ENCODE results near the gene RNF157.
A peak's percentile ranks its signal among the peaks of the same experiment; 100 is the strongest.

RNF157 gene

DNA sequence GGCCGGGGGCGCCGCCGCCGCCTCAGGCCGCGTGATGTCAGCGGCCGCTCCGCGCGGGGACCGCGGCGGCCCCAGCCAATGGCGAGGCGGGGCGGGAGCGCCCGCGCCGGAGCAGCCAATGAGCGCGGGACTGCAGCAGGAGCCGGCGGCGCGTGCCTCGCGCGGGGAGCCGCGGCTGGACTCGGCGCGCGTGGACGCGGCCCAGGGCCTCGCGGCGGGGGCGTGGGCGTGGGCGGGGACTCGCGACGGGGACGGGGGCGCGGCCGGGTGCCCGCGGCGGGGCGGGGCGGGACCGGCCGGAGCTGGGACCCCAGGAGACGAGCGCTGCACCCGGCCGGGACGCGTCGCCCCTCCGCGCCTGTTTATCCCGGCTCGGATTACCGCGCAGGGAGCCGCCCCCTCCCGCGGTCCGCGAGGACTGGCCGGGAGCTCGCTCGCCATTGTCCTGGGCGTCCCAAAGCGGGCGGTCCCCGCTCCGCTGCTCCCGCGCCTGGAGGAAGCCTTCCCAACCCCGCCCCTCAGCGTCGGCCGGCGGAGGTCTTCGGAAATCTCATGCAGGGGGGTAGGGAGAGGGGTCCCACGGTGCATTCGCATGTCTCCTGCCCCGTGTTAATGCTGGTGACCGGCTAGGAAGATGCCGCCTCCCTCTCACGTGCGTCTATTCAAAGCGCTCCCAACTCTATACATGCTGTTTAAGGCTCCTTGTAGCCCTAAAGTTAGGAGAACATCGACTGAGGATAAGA, at the start of gene RNF157:
Gene RNF157, minus strand, starts transcription at position 33 of the 743 bp plus-strand sequence. CDS start 253 bp downstream, outside the sequence.
- CTCF ChIA-PET: no interaction called here
- no peak for TF ChIP-seq LEF1 (IDR thresholded peaks at IDR 0.05; ENCODE audit: borderline replicate concordance)
- TF ChIP-seq, protein P1, sequence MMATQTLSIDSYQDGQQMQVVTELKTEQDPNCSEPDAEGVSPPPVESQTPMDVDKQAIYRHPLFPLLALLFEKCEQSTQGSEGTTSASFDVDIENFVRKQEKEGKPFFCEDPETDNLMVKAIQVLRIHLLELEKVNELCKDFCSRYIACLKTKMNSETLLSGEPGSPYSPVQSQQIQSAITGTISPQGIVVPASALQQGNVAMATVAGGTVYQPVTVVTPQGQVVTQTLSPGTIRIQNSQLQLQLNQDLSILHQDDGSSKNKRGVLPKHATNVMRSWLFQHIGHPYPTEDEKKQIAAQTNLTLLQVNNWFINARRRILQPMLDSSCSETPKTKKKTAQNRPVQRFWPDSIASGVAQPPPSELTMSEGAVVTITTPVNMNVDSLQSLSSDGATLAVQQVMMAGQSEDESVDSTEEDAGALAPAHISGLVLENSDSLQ (IDR thresholded peaks at IDR 0.05): no peak
- no peak for TF ChIP-seq BHLHE40 (IDR thresholded peaks at IDR 0.05; ENCODE audit: borderline replicate concordance)
- peak; percentile 20; the same call in 1 of the 2 replicates for TF ChIP-seq FOXM1 (IDR thresholded peaks at IDR 0.05; ENCODE audit: borderline replicate concordance)
- TF ChIP-seq FOXA1 (IDR thresholded peaks at IDR 0.05): no peak
- peak; percentile 90 for TF ChIP-seq L3MBTL2 (conservative IDR thresholded peaks at IDR 0.05)
- TF ChIP-seq ELF4 (IDR thresholded peaks at IDR 0.05): no peak
- no peak for TF ChIP-seq TARDBP (IDR thresholded peaks at IDR 0.05)
- TF ChIP-seq HDGF (IDR thresholded peaks at IDR 0.05; ENCODE audit: borderline replicate concordance): no peak
- TF ChIP-seq SP1 (IDR thresholded peaks at IDR 0.05): no peak
- TF ChIP-seq SUZ12 (IDR thresholded peaks at IDR 0.05): no peak
- peak; percentile 84 for DNase-seq (ENCODE audit: extremely low spot score)
- POLR2A ChIA-PET: interaction anchor here (1.1 to 4.3 kb wide), 6 partner anchors 11 to 99 kb away, joined by 3 to 24 read pairs (median 3); partner anchors contain the start of genes FOXJ1 and UBALD2

DNA sequence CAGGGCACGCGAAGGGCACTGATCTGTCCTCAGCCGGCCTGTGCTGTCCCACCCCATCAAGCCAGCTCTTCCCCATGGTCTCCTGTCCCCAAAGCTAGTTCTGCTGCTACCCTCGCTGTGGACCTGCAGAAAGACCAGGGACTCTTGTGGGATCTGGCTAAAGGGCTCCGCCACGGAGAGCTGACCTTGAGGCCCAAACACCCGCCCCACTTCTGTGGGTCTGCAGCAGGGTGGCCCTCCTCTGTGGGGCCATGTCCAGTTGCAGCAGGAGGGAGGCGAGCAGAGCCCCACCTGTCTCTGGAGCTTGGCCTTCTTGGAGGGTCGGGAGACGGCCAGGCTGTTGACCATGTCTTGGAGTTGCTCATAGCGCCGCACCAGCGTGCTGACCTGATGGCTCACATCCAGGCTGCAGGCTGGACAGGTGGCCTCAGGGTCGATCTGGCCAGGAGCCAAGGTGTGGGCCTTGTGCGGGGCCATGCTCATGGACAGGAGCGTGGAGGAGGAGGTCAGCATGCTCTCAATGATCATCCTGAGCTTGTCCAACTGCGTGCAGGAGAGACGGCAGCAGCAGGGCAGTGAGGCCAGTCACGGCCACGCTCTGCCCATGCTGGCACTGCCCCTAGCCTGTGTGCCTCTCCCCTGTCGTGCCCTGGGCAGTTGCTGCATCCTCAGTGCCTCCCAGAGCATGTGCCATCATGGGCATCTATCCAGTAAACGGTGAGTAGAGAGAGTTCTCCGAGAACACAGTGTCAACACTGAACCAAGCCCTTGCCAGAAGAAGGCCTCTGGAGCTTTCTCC, 41.5 kb upstream of the RNF157 start:
- no peak for DNase-seq (ENCODE audit: extremely low spot score)
- ChIA-PET CTCF (interaction anchor here (0.9 to 2.6 kb wide), 3 partner anchors 102 to 157 kb away, joined by 3 to 12 read pairs (median 3); no protein-coding TSS in a partner anchor), POLR2A (interaction anchor here (3.7 kb wide), 1 partner anchor 15 kb away, joined by 14 read pairs; no protein-coding TSS in a partner anchor)
- no peak for TF ChIP-seq NFRKB (IDR thresholded peaks at IDR 0.05)
- no peak for TF ChIP-seq FOXA1 (IDR thresholded peaks at IDR 0.05)
- no peak for TF ChIP-seq ARNT (IDR thresholded peaks at IDR 0.05)
- no peak for TF ChIP-seq ZNF384 (IDR thresholded peaks at IDR 0.05)
- no peak for TF ChIP-seq TARDBP (IDR thresholded peaks at IDR 0.05)
- TF ChIP-seq SP1 (IDR thresholded peaks at IDR 0.05): no peak
- no peak for TF ChIP-seq BHLHE40 (IDR thresholded peaks at IDR 0.05; ENCODE audit: borderline replicate concordance)
- TF ChIP-seq, protein P1 (IDR thresholded peaks at IDR 0.05): no peak
- no peak for TF ChIP-seq HDGF (IDR thresholded peaks at IDR 0.05; ENCODE audit: borderline replicate concordance)
- no peak for TF ChIP-seq CTBP1 (IDR thresholded peaks at IDR 0.05; ENCODE audit: borderline replicate concordance)
- TF ChIP-seq ELF4 (IDR thresholded peaks at IDR 0.05): no peak
- TF ChIP-seq FOXK2 (IDR thresholded peaks at IDR 0.05): no peak
- TF ChIP-seq LEF1 (IDR thresholded peaks at IDR 0.05; ENCODE audit: borderline replicate concordance): no peak
- TF ChIP-seq L3MBTL2 (conservative IDR thresholded peaks at IDR 0.05): no peak
- TF ChIP-seq FOXM1 (IDR thresholded peaks at IDR 0.05; ENCODE audit: borderline replicate concordance): no peak
- TF ChIP-seq SUZ12 (IDR thresholded peaks at IDR 0.05): no peak

DNA sequence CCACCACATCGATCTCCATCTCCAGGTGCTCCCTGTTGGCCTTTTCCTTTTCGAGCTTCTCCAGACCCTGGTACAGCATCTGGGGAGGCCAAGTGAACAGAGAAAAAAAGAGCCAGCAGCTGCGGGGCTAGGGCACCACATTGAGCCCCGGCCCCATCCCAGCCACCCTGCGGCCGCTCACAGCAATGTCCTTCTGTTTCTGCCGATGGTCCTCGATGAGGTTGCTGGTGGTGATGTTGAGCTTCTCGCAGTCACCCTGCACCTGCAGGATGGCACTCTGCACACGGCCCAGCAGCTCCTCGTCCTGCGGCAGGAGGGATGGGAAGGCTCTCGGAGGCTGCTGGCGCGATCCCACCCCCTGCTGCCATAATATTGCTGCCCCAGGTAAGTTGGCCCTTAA, 40.4 kb upstream of the RNF157 start:
- no peak for TF ChIP-seq LEF1 (IDR thresholded peaks at IDR 0.05; ENCODE audit: borderline replicate concordance)
- TF ChIP-seq, protein P1 (IDR thresholded peaks at IDR 0.05): no peak
- TF ChIP-seq HDGF (IDR thresholded peaks at IDR 0.05; ENCODE audit: borderline replicate concordance): no peak
- TF ChIP-seq ARNT (IDR thresholded peaks at IDR 0.05): no peak
- TF ChIP-seq SUZ12 (IDR thresholded peaks at IDR 0.05): no peak
- no peak for TF ChIP-seq FOXK2 (IDR thresholded peaks at IDR 0.05)
- no peak for TF ChIP-seq CTBP1 (IDR thresholded peaks at IDR 0.05; ENCODE audit: borderline replicate concordance)
- no peak for TF ChIP-seq L3MBTL2 (conservative IDR thresholded peaks at IDR 0.05)
- no peak for TF ChIP-seq ZNF384 (IDR thresholded peaks at IDR 0.05)
- no peak for TF ChIP-seq FOXM1 (IDR thresholded peaks at IDR 0.05; ENCODE audit: borderline replicate concordance)
- no peak for TF ChIP-seq FOXA1 (IDR thresholded peaks at IDR 0.05)
- TF ChIP-seq TARDBP (IDR thresholded peaks at IDR 0.05): no peak
- no peak for TF ChIP-seq SP1 (IDR thresholded peaks at IDR 0.05)
- TF ChIP-seq NFRKB (IDR thresholded peaks at IDR 0.05): no peak
- no peak for TF ChIP-seq BHLHE40 (IDR thresholded peaks at IDR 0.05; ENCODE audit: borderline replicate concordance)
- no peak for TF ChIP-seq ELF4 (IDR thresholded peaks at IDR 0.05)
- ChIA-PET POLR2A (interaction anchor here (1.2 to 3.7 kb wide), 2 partner anchors 12 to 13 kb away, joined by 3 to 14 read pairs; no protein-coding TSS in a partner anchor), CTCF (interaction anchor here (0.9 to 2.6 kb wide), 10 partner anchors 15 to 278 kb away, joined by 3 to 13 read pairs (median 4); no protein-coding TSS in a partner anchor)
- no peak for DNase-seq (ENCODE audit: extremely low spot score)

DNA sequence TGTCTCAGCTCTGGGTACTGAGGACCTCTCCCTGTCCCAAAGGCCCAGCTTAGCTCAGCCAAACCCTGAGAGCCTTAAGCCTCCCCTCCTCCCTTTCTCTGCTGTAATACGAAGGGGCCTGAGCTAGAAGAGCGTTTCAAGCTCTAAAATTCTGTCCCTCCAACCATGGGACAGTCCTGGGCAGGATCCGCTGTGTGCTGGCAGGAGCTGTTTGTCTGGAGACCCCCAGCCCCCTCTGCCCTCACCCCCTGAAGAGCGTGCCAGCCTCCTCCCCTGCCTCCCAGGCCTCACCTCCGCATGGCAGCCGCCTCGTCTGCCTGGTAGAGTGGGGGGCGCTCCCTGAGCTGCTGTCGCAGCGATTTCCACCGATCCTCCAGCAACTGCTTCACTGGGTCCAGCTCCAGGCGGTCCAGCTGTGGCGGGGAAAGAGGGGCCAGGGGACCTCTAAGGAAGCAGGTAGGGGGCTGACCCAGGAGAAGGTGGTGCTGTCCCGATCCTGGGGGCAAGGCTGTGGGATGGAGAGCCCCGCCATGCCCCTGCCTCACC, 39.5 kb upstream of the RNF157 start:
- DNase-seq (ENCODE audit: extremely low spot score): no peak
- POLR2A ChIA-PET: interaction anchor here (1.0 to 3.7 kb wide), 5 partner anchors 11 to 158 kb away, joined by 3 to 14 read pairs (median 3); partner anchors contain the start of gene UBALD2
- CTCF ChIA-PET: interaction anchor here (0.6 to 2.6 kb wide), 37 partner anchors 8 to 277 kb away, joined by 3 to 29 read pairs (median 4); partner anchors contain the start of gene EXOC7
- TF ChIP-seq SP1 (IDR thresholded peaks at IDR 0.05) (no peak), HDGF (IDR thresholded peaks at IDR 0.05; ENCODE audit: borderline replicate concordance) (no peak), TARDBP (IDR thresholded peaks at IDR 0.05) (no peak), CTBP1 (IDR thresholded peaks at IDR 0.05; ENCODE audit: borderline replicate concordance) (no peak), LEF1 (IDR thresholded peaks at IDR 0.05; ENCODE audit: borderline replicate concordance) (no peak), BHLHE40 (IDR thresholded peaks at IDR 0.05; ENCODE audit: borderline replicate concordance) (no peak), ARNT (IDR thresholded peaks at IDR 0.05) (no peak), L3MBTL2 (conservative IDR thresholded peaks at IDR 0.05) (no peak), ELF4 (IDR thresholded peaks at IDR 0.05) (no peak), NFRKB (IDR thresholded peaks at IDR 0.05) (no peak), ZNF384 (IDR thresholded peaks at IDR 0.05) (no peak)

All from HEK293T (cell line).